Measurements from ENCODE around the gene RNF212.

GRCh38 chr4:1077711-1078477 lies 35.5 kb downstream of the RNF212 start:
- TF ChIP-seq ZNF75D (CRISPR knock-in tag; IDR thresholded peaks at IDR 0.05; ENCODE audit: borderline replicate concordance) (no peak), ZBTB2 (CRISPR knock-in tag; IDR thresholded peaks at IDR 0.05; ENCODE audit: low read depth) (no peak), SP4 (CRISPR knock-in tag; IDR thresholded peaks at IDR 0.05) (no peak), ARNT (IDR thresholded peaks at IDR 0.05) (no peak), CTCF (CRISPR knock-in tag; IDR thresholded peaks at IDR 0.05) (no peak), DMAP1 (CRISPR knock-in tag; IDR thresholded peaks at IDR 0.05) (no peak), NR2C2 (CRISPR knock-in tag; IDR thresholded peaks at IDR 0.05; ENCODE audit: borderline replicate concordance) (no peak), POLR2A (IDR thresholded peaks at IDR 0.05; ENCODE audit: insufficient read depth in 1 of 2, low read depth in 2 of 2, low read length in 2 of 2) (no peak), CBX2 (IDR thresholded peaks at IDR 0.05; ENCODE audit: low read depth, low read length) (no peak), CBX2 (CRISPR knock-in tag; IDR thresholded peaks at IDR 0.05; ENCODE audit: low read depth) (no peak), HOXA7 (CRISPR knock-in tag; IDR thresholded peaks at IDR 0.05) (no peak)

Data from HepG2 (cell line).